NT2/D1 (cell line): ENCODE data around the gene LRCH1.

ENCODE experiments used
- DNase-seq: peaks from one replicate; pipeline ENCODE4 v3.0.0-alpha.2; 2011; ENCODE audit warnings: low read depth, low spot score
- H3K27me3 ChIP-seq: 2 replicates; pipeline ENCODE4 v1.6.0; 2011; ENCODE audit warnings: mild to moderate bottlenecking; ENCODE audit not compliant: insufficient read length, insufficient read depth
- H3K36me3 ChIP-seq: 2 replicates; pipeline ENCODE4 v1.6.1; 2011; ENCODE audit warnings: mild to moderate bottlenecking, low read length, mixed read lengths; ENCODE audit not compliant: insufficient read depth, insufficient read length
- H3K4me1 ChIP-seq: 2 replicates; pipeline ENCODE4 v1.5.1; 2011; ENCODE audit not compliant: insufficient read depth, insufficient read length
- H3K4me3 ChIP-seq: 2 replicates; pipeline ENCODE4 v1.5.1; 2011; ENCODE audit warnings: low read depth; ENCODE audit not compliant: insufficient read length
- H3K9ac ChIP-seq: 2 replicates; pipeline ENCODE4 v1.6.0; 2011; ENCODE audit warnings: low read depth; ENCODE audit not compliant: insufficient read length
- H3K9me3 ChIP-seq: 2 replicates; pipeline ENCODE4 v1.5.1; 2011; ENCODE audit warnings: mild to moderate bottlenecking, low read length; ENCODE audit not compliant: insufficient read depth
- SUZ12 ChIP-seq: IDR thresholded peaks from 2 replicates; pipeline ENCODE4 v1.6.1; 2011; ENCODE audit not compliant: insufficient read length, insufficient read depth; ENCODE audit errors: extremely low read depth
- YY1 ChIP-seq: IDR thresholded peaks from 2 replicates; pipeline ENCODE4 v1.6.1; 2011; ENCODE audit not compliant: insufficient read length, insufficient read depth
- ZNF274 ChIP-seq: IDR thresholded peaks from 2 replicates; pipeline ENCODE4 v1.6.1; 2011; ENCODE audit warnings: mild to moderate bottlenecking, low read depth, low read length

Gene LRCH1

DNA sequence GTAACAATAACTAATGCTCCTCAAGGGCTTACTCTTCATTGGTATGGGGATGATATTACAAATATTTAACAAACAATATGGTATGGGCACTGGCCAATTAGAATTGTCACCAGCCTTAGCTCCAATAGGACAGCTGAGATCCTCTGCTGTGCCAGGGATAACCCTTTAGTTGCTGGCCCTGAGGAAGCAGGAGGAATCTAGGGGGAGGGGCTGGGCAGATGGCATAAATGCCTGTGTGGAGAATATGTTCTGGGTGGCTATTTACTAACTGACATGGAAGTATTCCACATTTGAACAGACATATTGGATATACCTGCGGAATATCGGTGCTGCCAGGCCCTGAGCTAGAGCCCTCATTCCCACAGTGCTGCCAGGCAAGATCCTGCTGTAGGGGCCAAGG, 16.6 kb upstream of the LRCH1 start:
- Histone ChIP-seq H3K4me3 (no peak overlapping the region), H3K4me1 (no peaks in the 10 kb centered on the region), H3K27me3 (no peaks in the 10 kb centered on the region), H3K9ac (no peak overlapping the region), H3K36me3 (no peaks in the 10 kb centered on the region), H3K9me3 (no peaks in the 10 kb centered on the region)
- DNase-seq = no peak
- no peak for TF ChIP-seq SUZ12
- TF ChIP-seq ZNF274 = no peak
- TF ChIP-seq YY1 = no peak

DNA sequence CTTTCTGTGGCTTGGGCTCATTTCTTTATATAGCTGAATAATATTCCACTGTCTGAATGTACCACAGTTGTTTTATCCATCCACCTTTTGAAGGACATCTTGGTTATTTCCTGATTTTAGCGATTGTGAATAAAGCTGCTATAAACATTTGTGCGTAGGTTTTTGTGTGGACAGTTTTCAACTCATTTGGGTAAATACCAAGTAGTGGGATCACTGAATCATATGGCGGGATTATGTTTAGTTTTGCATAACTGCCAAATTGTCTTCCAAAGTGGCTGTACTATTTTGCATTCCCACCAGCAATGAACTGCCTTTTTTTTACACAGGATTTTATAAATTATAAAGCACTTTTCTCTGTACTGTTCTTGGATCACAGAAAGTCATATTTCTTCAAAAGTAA, 13.7 kb upstream of the LRCH1 start:
- Histone ChIP-seq H3K27me3 (no peaks in the 10 kb centered on the region), H3K4me1 (no peaks in the 10 kb centered on the region), H3K4me3 (no peak overlapping the region), H3K9me3 (no peaks in the 10 kb centered on the region), H3K36me3 (no peaks in the 10 kb centered on the region), H3K9ac (no peak overlapping the region)
- no peak for DNase-seq
- no peak for TF ChIP-seq SUZ12
- no peak for TF ChIP-seq ZNF274
- TF ChIP-seq YY1 = no peak

DNA sequence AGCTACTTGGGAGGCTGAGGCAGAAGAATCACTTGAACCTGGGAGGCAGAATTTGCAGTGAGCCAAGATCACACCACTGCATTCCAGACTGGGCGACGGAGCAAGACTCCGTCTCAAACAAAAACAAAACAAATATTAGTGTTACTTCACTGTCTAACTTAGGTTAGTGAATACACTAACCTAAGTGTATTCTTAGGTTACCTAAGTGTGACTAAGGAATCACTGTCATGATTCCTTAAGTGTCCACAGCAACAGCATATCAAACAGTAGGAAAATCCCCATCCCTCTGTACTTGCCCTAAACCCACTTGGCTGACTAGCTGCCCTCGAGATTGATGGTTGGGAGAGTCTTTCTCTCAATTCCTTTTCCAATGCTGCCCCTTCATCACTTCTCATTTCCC, 11.8 kb upstream of the LRCH1 start:
- no peak for DNase-seq
- H3K9ac ChIP-seq = no peak overlapping the region
- H3K36me3 ChIP-seq = no peaks in the 10 kb centered on the region
- H3K4me1 ChIP-seq = no peaks in the 10 kb centered on the region
- H3K4me3 ChIP-seq = no peak overlapping the region
- no peak for TF ChIP-seq SUZ12
- TF ChIP-seq ZNF274 = no peak
- TF ChIP-seq YY1 = no peak
- no peaks in the 10 kb centered on the region for H3K9me3 ChIP-seq
- H3K27me3 ChIP-seq = no peaks in the 10 kb centered on the region

DNA sequence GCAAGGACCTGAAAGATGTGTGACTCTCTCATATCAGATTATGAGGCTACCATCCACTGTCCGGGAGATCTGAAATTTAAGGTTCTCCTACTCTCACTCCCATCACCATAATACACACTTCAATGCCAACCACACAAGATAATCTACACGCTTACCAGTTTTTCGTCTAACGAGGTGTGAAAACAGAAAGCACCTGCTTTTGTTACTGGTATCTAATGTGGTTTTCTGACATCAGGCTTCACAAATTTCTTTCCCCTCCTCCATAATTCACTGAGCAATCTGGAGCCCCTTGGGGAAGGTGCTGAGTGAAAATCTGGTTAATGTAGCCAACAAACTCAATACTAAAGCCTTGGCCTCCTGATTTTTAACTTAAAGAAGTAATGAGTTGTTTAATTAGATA, 10.1 kb upstream of the LRCH1 start:
- no peaks in the 10 kb centered on the region for H3K9me3 ChIP-seq
- TF ChIP-seq ZNF274 = no peak
- no peak for TF ChIP-seq YY1
- TF ChIP-seq SUZ12 = no peak
- DNase-seq = no peak
- H3K36me3 ChIP-seq = no peaks in the 10 kb centered on the region
- no peak overlapping the region for H3K4me3 ChIP-seq
- no peak overlapping the region for H3K9ac ChIP-seq
- no peaks in the 10 kb centered on the region for H3K4me1 ChIP-seq
- no peaks in the 10 kb centered on the region for H3K27me3 ChIP-seq

DNA sequence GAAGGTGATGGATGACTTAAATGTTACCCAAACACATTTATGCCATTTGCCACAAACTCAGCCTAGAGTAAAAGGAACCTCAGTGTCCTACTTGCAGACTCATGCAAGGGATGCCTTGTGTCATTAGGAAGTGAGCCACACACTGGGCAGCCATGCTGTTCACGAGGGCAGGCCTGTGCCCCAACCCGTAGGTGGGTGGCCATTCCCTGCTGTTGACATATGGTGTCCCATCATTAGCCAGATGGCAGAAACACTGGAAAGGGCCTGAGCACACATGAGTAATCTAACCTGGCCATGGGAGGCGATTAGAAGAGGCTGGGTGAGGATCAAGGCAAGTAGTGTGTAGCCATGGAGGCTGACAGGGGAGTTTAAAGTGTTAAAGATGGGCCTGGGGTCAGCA, 9.7 kb upstream of the LRCH1 start:
- TF ChIP-seq ZNF274 (no peak), YY1 (no peak), SUZ12 (no peak)
- H3K27me3 ChIP-seq = no peaks in the 10 kb centered on the region
- H3K4me3 ChIP-seq = no peak overlapping the region
- H3K9me3 ChIP-seq = no peaks in the 10 kb centered on the region
- no peaks in the 10 kb centered on the region for H3K36me3 ChIP-seq
- no peaks in the 10 kb centered on the region for H3K4me1 ChIP-seq
- H3K9ac ChIP-seq = no peak overlapping the region
- DNase-seq = no peak

GRCh38 chr13:46544208-46544607, 8.8 kb upstream of the LRCH1 start:
- Histone ChIP-seq H3K9ac (no peak overlapping the region), H3K36me3 (no peaks in the 10 kb centered on the region), H3K4me1 (no peaks in the 10 kb centered on the region), H3K4me3 (no peak overlapping the region), H3K9me3 (no peaks in the 10 kb centered on the region), H3K27me3 (no peaks in the 10 kb centered on the region)
- TF ChIP-seq SUZ12 = no peak
- no peak for DNase-seq

DNA sequence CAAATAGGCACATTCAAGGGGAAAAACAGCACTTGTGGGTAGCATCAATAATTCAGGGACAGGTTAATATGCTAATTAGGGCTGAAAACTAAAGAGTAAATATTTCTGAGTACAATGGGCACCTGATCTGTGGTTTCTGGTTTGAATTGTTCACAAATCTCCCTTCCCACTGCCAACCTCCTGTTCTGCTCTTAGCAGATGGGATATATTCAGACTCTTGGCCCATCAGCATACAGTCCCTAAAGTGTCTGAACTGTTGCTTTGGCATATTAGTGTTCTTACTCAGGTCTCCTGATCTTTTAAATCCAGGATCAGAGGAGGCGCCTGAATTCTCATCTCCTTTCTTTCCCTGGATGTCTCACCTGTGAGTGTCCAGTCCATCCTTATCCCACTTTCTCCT, 8.2 kb upstream of the LRCH1 start:
- no peaks in the 10 kb centered on the region for H3K36me3 ChIP-seq
- TF ChIP-seq YY1 = no peak
- no peak for TF ChIP-seq ZNF274
- TF ChIP-seq SUZ12 = no peak
- no peak overlapping the region for H3K9ac ChIP-seq
- no peaks in the 10 kb centered on the region for H3K27me3 ChIP-seq
- no peaks in the 10 kb centered on the region for H3K4me1 ChIP-seq
- no peak overlapping the region for H3K4me3 ChIP-seq
- H3K9me3 ChIP-seq = no peaks in the 10 kb centered on the region
- no peak for DNase-seq
